ENCODE measurements around the gene ZIC3.

- TF ChIP-seq MAX (IDR thresholded peaks at IDR 0.05; ENCODE audit: low read depth, low read length) (no peak), CTCF (IDR thresholded peaks at IDR 0.05; ENCODE audit: low read depth, low read length) (no peak)
Measured at GRCh38 chrX:137545711-137546651, 19.9 kb upstream of the ZIC3 start.
